ENCODE data around the gene GATC.

The GATC gene

GRCh38 chr12:120498870-120499515 lies 52.7 kb downstream of the GATC start:
- no peak for DNase-seq

- DNase-seq: no peak
These were observed 54.3 kb downstream of the GATC start for GRCh38 chr12:120500581-120500980.

GRCh38 chr12:120504587-120504986 lies 58.3 kb downstream of the GATC start:
- DNase-seq: no peak

GRCh38 chr12:120508537-120508936 lies 62.3 kb downstream of the GATC start:
- DNase-seq: no peak

All from activated CD4-positive, alpha-beta T cell treated with anti-CD3 and anti-CD28 coated beads, Interleukin-10, Interleukin-2, amounts not matched to agents 100 ng/mL and 50 ng/mL, durations not matched to agents 16 hours and 8 hours (primary cell).